NCI-H2029 treated with DMSO at 0.1 percent for 48 hours (cell line): Measurements from ENCODE around the gene KCNMB3.
"Not testable (repeated sequence)": the region's sequence is repeated elsewhere in the genome, so short reads cannot be mapped to it uniquely, and the experiment has no call there.

Source experiments
- DNase-seq: peaks from one replicate; lab custom pipeline; 2025; lab: John Stamatoyannopoulos, UW

KCNMB3 gene

GRCh38 chr3:179264449-179264848, 13.5 kb upstream of the KCNMB3 start:
- no peak for DNase-seq

GRCh38 chr3:179263134-179263533, 12.2 kb upstream of the KCNMB3 start:
- DNase-seq, result no peak

GRCh38 chr3:179260949-179261765, 10.2 kb upstream of the KCNMB3 start:
- peak; percentile 15 for DNase-seq

GRCh38 chr3:179259959-179260756, 9.2 kb upstream of the KCNMB3 start:
- DNase-seq, result not testable (repeated sequence)

GRCh38 chr3:179258820-179259219, 7.9 kb upstream of the KCNMB3 start:
- DNase-seq, result no peak

- not testable (repeated sequence) for DNase-seq
These were observed 6.8 kb upstream of the KCNMB3 start for GRCh38 chr3:179257742-179258141.

GRCh38 chr3:179256813-179257212, 5.9 kb upstream of the KCNMB3 start:
- no peak for DNase-seq

GRCh38 chr3:179247289-179248015, 3.5 kb downstream of the KCNMB3 start:
- no peak for DNase-seq

- DNase-seq, result no peak
These were observed 6.0 kb downstream of the KCNMB3 start for GRCh38 chr3:179244878-179245277.

GRCh38 chr3:179242859-179243258, 8.1 kb downstream of the KCNMB3 start:
- DNase-seq, result not testable (repeated sequence)

- DNase-seq, result not testable (repeated sequence)
These were observed 10.6 kb downstream of the KCNMB3 start for GRCh38 chr3:179240299-179240698.

- no peak for DNase-seq
These were observed 14.1 kb downstream of the KCNMB3 start for GRCh38 chr3:179236669-179237301.

GRCh38 chr3:179234199-179234598, 16.7 kb downstream of the KCNMB3 start:
- no peak for DNase-seq

- no peak for DNase-seq
These were observed 17.9 kb downstream of the KCNMB3 start for GRCh38 chr3:179233043-179233442.

- no peak for DNase-seq
These were observed 21.7 kb downstream of the KCNMB3 start for GRCh38 chr3:179229177-179229576.

- DNase-seq, result no peak
These were observed 23.6 kb downstream of the KCNMB3 start for GRCh38 chr3:179227349-179227748.

- no peak for DNase-seq
These were observed 26.3 kb downstream of the KCNMB3 start for GRCh38 chr3:179224584-179224983.

GRCh38 chr3:179223548-179223947, 27.4 kb downstream of the KCNMB3 start:
- DNase-seq, result no peak

GRCh38 chr3:179218213-179218612, 32.7 kb downstream of the KCNMB3 start:
- DNase-seq, result not testable (repeated sequence)

GRCh38 chr3:179215550-179215949, 35.4 kb downstream of the KCNMB3 start:
- not testable (repeated sequence) for DNase-seq

GRCh38 chr3:179200790-179201189, 50.1 kb downstream of the KCNMB3 start:
- DNase-seq, result no peak

GRCh38 chr3:179196700-179197099, 54.2 kb downstream of the KCNMB3 start:
- no peak for DNase-seq
